Uterus (tissue), 2 donors: Measurements from ENCODE around the gene CCDC40.

Source experiments
- CTCF ChIP-seq, 4 experiments: fragments of 200-600 bp in 2 of 4; fragments of 450-650 bp in 2 of 4; sonication (generic) in 2 of 4; IDR thresholded peaks; one replicate each; pipeline ENCODE4 v1.5.1; 2016 to 2019; ENCODE audit warnings: antibody characterized with exemption in 4 of 4, mild to moderate bottlenecking in 2 of 4, moderate library complexity in 1 of 4
- POLR2A ChIP-seq, 2 donors: fragments of 450-650 bp; IDR thresholded peaks; one replicate each; pipeline ENCODE4 v1.6.1; 2016; ENCODE audit warnings: antibody characterized with exemption in 2 of 2, mild to moderate bottlenecking in 1 of 2, moderate library complexity in 1 of 2

- TF ChIP-seq CTCF (IDR thresholded peaks at IDR 0.05) = no peak
- no peak for TF ChIP-seq POLR2A (IDR thresholded peaks at IDR 0.05)
These were observed 454 bp downstream of the CCDC40 start for GRCh38 chr17:80036715-80037477.
